Skeletal muscle cell (primary cell): ENCODE measurements around the gene DLX6.

Experiments
- DNase-seq: peaks from one replicate; pipeline ENCODE4 v3.0.0-alpha.2; 2010; ENCODE audit warnings: low read depth
- H3K4me3 ChIP-seq: 2 replicates; pipeline ENCODE4 v1.5.1; 2011; ENCODE audit warnings: low read depth, mild to moderate bottlenecking, control low read depth, low read length, moderate library complexity

The DLX6 gene

DNA sequence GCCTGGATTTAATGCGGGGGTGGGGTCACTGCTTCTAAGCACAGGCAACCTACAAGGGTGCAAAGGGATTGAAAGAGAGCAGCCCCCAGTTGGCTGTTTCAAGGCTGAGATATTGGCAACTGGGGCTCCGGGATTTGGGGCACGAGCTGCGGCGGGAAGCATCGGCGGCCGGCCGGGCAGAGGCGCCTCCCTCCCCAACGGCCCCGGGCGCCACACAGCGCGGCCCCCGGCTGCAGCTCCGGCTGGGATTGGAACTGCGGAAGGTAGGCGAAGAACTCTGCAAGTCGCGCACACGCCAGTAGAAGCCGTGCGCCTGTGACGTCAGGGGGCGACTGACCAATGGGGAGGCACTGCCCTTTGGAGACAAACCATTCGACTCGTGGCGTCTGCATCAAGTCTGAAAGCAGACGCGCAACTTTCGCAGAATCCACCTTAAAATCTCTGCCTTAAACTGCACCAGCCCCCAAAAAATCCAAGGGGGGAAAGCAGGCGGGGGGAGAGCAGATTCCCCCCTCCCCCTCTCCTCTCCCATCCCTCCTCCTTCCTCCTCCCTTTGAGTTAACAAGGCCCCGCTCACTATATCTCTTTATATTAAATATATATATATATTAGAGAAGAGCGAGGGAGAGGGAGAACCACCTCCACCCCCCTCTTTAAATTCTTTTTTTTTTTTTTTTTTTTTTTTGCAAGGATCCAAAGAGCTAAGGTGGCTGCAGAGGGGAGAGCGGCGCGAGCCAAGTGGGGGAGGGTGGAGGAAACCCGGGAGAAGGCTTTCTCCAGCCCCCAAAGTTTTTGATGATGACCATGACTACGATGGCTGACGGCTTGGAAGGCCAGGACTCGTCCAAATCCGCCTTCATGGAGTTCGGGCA, at the start of gene DLX6:
Gene DLX6 (plus strand): TSS at position 371 of the 872 bp plus-strand sequence. CDS start 425 bp downstream, at position 796.
- no peak for DNase-seq
- peak within 1 kb of the TSS; percentile 43 for H3K4me3 ChIP-seq

DNA sequence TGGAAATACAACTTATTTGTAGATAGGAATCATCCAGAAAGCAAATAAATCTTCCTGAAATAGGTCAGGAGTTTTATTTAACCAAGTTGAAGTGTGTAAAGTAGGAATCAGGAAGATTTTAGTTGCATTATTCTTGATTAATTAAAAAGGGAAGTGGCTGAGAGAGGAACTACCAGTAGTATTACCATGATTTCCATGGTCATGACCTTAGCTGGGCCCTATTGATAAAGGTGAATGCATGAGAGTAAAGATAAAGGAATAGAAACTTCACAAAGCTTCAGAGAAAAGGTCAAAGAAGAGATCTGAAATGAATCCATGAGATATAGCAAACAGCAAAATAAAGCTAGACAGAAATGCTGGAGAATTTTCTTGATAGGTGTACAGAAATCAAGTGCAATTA, 46.2 kb upstream of the DLX6 start:
- H3K4me3 ChIP-seq = no peak overlapping the region
- DNase-seq = no peak

DNA sequence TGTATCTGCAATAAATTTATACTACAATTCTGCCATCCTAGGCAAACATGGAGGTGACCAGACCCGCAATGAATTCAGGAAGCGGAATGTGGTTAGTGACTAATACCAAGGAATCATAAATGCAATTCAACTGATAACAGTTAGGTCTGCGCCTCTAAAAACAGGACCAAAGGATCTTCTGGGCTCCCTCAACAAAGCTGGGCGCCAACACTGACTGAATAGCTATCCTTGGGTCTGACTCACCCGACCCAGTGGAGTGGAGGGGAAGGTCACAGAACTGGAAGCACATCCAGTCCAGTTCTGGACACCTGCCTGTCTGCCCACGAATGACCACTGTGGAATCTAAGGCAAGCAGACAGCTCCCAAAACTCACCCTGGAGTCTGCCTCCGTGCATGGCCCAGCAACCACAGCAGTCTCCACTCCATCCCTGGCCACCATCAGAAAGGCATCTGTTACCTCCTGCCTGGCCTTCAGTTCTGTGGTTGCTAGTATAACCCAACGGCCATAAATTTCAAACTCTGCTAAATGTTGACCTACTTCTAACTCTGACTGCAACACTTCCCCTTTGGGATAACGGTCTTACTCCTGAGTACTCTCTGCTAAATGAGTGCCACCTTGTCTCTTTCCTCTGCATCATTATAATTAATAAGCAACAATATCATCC, 43.0 kb upstream of the DLX6 start:
- no peak for DNase-seq
- no peak overlapping the region for H3K4me3 ChIP-seq

DNA sequence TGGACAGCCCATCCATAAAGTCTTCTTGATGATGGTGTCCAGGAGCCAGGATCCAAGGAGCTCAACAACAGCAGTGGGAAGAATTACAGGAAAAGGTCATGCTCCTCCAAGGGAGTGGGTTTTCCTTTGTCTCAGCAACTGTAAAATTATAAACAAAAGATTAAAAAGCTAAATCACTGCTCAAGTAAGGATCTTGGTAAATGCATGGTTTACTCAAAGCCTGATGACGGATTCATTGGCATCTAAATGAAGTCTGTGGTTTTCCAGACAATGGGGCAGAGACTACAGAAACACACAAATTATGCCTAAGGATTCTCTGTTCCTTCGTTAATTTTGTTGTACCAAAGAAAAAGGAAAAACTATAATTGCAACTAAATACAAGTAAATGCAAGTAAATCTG, 36.4 kb upstream of the DLX6 start:
- no peak overlapping the region for H3K4me3 ChIP-seq
- no peak for DNase-seq

DNA sequence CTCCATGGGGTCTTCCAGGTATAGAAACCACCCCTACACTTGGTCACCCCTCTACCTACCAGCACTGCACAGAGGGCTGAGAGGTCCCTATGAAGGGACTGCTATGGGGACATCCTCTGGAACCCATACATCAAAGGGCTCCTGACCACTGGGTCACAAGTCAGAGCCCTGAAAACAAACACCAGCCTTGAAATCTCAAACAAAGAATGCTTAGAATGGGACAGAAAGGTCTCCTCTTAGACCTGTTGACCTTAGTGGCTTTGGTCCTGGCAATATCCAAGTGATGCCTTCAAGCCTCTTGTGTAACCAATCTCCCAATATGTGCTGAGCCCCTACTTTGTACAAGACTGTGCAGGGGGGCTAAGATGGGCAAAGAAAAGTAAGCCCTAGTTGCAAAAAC, 34.6 kb upstream of the DLX6 start:
- no peak for DNase-seq
- no peak overlapping the region for H3K4me3 ChIP-seq

DNA sequence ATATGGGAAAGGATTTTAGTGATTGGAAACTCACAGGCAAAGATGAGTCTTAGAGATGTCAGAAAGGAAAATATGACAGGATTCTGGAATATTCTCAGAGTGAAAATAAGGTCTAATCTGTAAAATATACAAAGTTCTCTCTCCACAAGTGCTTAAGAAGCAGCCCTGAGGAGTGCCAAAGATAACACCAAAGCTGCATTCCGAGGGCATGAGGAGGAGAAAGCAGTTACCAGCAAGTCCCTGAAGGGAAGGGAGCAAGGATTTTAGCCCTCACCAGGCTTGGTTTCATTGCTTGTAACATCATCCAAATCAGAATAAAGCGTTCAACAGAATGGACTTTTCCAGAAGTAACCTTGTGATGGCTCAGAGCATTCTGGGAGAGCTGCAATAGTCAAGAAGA, 31.4 kb upstream of the DLX6 start:
- H3K4me3 ChIP-seq = no peak overlapping the region
- no peak for DNase-seq

DNA sequence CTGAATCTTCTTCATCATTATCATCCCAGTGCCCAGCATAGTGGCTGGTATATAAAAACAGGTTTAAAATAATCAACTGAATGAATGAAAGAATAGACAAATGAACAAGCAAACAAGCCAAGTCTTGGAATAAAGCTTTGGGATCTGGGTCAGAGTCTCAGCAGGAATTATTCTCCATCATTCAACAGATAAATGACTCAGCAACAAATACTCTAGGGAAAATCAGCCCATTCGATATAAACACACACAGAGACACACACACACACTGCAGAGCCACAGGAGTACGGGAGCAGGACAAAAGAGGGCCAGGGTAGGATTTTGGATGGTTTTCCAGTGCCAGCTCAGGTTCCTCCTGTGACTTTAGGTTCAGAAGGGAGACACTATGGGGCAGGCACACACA, 29.2 kb upstream of the DLX6 start:
- H3K4me3 ChIP-seq = no peak overlapping the region
- no peak for DNase-seq

DNA sequence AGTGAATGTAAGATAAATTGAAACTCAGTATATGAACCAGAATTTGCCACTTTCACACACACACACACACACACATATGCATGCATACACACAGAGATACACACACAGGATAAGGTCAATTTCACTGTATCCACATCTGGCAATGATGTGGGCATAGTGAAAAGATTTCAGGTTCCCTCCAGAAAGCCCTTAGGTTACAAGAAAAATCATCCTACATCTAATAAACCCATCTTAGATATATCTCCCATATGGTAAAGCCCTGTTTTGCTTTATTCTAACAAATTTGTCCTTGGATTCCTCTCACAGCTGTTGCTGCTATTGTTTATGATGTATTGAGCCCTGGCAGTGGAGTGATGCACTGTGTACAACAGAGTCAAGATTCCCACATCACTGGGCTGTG, 27.9 kb upstream of the DLX6 start:
- no peak overlapping the region for H3K4me3 ChIP-seq
- no peak for DNase-seq

DNA sequence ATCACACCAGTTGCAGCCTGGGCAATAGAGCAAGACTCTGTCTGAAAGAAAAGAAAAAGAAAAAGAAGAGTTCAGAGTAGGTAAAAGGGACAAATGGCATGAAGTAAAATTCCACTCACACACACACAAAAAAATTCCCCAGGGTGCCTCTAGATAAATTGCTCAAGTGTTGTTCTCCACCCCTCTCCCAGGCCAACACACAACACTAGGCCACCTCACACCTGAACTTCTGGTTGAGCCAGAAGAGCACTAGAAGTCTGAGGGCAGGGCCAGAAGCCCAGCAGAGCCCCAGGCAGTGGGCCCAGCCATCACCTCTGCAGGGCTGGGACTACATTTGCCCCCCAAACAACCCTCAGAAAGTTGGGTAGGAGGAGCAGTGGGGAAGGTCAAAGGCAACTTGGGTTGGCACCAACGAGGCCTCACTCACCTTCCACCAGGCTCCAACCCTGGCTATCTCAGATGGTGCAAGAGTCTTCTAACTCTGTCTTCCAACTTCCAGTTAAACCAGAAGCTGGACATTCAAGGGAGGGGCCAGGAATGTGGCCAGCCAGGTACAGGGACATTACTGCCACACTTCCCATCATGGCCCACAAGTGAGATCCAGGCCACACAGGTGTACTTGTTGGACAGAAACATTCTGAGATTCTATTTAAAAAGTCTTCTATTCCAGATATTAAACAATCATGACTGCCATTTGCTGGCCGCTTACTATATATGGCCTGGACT, 25.6 kb upstream of the DLX6 start:
- H3K4me3 ChIP-seq = no peak overlapping the region
- no peak for DNase-seq

DNA sequence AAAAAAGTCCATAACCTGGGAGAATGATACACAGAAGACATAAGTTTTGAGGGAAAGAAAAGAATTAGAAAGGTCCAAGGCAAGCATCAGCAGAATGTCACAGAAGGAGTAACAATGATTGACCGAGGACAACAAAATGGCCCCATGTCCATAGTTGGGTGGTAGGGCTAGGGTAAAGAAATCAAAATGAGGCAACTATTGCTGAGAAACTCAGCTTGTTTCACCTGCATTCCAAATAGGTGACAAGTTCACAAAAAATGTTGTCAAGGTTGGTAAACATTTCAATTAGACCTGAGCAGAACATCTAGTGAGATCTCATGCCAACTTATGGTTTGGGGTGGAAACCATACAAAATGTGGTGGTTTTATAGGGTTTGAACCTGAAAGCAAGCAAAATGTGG, 22.8 kb upstream of the DLX6 start:
- DNase-seq = no peak
- H3K4me3 ChIP-seq = no peak overlapping the region

DNA sequence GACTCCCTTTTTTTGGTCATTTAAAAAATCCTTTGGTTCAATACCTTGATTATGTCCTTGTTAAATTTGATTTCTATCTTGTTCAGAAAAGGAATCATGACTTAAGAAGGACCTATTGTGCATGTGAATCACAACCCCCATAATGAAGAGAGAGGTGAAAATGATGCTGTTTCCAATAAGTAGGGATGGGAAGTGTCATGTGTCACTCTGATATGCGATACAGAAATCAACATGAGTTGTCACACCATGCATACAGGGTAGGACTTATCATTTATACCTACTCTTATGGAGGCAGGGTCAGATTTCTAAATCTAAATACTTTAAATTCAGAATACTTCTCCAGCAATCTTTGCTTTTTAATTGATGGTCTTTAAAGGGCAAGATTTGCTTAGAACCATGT, 19.4 kb upstream of the DLX6 start:
- no peak for DNase-seq
- H3K4me3 ChIP-seq = no peak overlapping the region

DNA sequence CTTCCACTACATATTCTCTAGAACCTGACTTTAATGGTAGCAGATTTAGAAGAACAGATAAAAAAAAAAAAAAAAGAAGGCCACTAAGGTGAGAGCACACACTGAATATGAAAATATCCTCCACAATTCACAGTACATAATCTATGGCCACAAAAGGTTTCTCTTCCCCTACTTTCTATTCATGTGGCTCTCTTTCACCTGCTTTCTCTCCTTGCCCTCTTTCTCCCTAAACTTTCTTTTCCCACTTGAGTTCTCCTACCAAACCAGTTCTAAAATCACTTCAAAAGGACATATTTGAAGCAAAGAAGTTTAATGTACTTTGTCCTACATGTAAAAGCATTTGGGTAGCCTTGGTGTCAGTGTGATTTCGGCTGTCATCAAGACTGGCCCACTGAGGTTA, 18.5 kb upstream of the DLX6 start:
- H3K4me3 ChIP-seq = no peak overlapping the region
- DNase-seq = no peak

DNA sequence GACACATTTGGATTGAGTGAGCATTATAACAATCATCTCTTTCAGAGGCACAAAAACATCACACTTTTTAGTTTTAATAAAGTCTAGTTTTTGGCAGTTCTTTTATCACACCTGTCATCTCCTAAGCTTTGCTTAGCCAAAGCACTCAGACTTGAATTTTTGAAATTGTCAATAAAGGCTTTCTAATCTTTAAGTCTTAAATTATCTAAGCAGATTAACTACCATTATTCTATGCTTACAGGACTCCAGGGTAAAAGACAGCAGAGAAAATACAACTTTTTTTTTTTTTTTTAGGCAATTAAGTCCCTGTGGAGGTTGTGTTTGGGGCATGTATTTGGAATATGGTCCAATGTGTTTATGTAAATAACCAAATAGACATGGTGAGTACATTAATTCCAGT, 17.6 kb upstream of the DLX6 start:
- no peak overlapping the region for H3K4me3 ChIP-seq
- DNase-seq = no peak

DNA sequence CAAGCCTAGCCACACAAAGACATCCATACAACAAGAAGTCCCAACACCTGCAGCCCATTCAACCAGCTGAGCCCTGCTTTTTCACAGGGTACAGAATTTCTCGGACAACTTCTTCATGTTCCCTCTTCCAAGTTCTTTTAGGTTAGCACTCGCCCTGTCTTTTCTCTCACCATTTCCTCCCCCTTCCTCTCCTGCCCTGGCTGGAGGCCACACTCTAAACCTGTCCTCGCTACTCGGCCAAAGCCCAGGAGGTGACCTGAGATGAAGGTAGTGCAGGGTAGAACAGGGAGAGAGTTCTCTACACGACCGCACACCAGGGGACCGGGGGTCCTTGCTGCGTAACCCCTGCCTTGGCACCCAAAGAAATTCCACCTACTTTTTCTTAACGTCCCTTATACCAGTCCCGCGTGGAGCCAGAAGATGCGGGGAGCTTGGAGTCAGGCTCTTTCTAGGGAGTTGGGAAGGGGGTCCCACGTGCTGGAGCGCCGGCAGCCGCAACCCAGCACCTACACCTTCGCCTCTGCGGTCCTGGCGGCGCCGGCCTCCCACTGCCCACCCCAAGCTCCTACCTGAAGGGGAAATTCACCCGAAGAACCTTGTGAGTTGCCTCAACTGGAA, 16.0 kb upstream of the DLX6 start:
- DNase-seq = no peak

DNA sequence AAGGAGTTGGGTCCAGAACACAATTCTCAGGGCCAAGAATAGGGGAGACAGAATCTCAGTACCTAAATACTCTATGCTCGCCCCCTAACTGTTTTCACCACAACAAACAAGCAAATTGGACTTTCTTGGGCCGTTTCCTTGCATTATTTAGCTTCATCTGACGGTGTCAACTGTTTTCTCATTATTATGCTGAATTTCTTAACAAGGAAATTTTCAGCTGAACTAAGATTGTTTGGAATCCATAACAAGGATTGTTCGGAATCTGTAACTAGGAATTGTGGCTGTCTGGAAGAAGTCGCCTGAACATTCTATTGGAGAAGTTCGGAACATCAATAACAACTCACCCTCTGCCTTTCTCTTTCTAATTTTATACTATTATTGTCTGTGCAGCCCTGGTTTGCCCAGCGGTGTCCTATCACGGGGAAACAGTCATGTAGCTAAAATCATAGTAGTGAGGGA, 15.5 kb upstream of the DLX6 start:
- no peak for DNase-seq
- H3K4me3 ChIP-seq = no peak overlapping the region

More for the DNA sequence above, 16.0 kb upstream of the DLX6 start:
- H3K4me3 ChIP-seq = no peak overlapping the region

DNA sequence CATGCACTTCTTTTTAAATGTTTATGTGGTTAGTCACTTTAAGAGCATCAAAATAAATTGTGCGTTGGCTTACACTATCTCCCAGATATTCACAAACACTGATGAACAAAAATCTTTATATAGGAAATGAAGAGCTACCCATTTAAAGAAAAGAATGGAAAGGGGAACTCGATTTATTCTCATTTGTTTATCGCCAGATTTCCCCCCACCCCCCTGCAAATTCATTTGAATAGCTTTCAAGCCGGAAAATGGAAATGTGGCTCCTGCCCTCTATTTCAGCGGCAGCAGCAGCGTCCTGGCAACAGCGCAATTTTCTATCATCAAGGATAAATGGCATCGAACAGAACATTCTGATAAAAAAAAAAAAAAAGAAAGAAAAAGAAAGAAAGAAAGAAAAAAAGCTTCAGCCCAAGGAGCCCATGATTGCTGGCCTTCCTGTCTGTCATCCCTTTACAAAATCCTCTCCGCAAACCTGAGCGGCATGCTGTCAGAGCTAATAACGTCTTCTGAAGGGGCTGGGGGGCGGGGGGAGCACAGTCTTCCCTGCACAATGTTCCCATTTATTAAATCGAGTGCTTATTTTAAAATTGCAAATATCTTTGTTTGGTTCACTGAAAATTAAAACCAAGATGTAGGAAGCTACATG, 13.7 kb upstream of the DLX6 start:
- no peak for DNase-seq
- H3K4me3 ChIP-seq = no peak overlapping the region

DNA sequence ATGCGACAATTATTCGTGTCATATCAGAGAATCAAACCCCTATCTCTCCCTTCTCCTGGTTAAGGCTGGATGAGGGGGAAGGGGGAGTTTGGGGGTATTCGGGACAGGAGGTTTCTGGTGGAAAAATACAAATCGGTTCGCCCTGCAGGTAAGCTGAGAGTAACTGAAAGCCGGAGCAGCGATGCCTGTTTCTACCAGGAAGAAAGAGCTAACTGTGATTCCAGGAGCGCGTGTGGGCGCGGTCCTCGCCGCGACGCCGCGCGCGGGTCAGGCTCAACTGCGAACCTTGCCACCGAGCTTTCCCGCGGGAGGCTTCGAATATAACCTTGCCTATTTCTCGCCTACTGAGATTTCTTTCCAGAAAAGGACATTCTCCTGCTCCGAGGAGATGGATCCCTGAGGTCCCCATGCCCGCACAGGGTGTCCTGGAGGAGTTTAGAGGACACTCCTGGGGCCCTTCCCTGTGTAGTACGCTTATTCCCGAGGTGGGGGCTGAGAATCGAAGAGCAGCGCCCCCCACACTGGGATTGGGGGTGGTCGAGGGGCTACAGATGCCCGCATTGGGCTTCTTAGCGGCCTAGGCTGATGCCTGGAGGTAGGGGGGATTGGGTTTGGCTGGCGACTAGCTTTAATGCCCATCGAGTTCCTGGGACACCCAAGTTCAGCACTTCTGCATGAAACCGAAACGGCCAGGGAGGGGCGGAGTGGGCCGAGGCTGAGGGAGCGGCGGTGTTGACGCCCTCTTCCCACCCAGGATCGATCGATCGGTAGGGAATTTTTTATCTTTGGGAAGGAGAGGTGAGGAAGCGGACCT, 13.0 kb upstream of the DLX6 start:
- DNase-seq = no peak
- no peak overlapping the region for H3K4me3 ChIP-seq

DNA sequence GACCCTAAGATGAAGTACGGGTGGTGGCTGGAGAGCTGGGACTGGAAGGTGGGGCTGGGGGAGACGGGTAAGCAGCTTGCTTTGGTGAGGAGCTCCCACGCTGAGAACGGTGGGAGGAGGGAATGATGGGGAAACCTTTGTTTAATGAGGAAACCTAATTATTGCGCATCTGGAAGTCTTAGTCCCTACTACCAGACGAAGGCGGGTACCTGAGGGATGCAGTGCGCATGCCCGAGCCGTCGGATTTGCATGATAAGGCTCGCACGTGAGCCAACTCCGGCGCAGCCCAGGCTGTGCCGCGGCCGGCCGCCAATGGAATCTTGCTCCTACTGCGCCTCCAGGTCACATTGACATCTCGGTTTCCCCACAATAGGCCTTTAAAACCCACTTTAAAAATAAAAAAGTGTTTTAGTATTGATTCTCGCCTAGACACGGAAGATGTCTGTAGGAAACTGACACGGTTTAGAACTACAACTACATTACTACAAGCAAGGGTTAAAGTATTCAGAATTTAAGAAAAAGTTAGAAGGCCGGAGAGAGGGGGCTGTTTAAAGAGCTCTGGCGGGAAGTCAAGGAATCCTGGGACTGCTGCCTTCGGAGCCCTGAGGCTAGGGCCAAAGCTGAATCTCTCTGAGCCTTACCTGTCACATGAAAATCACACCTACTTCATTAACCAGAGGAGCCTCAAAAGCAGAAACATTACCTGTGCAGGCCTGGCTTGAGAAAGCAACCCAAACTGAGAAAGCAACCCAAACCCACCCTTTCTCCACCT, 12.1 kb upstream of the DLX6 start:
- no peak overlapping the region for H3K4me3 ChIP-seq

More for the DNA sequence above, 12.1 kb upstream of the DLX6 start:
- DNase-seq = no peak
